Thyroid gland (tissue), 4 donors: ENCODE data around the gene LARGE1. TPM values are rescaled to one million over a fixed set of nuclear protein-coding genes. Genes with fewer than 3 reads are reported as not detected.

Experiments
- DNase-seq, 2 donors: peaks; one replicate each; pipeline ENCODE4 v3.0.0-alpha.2; 2019
- H3K27ac ChIP-seq, 3 donors: fragments of 200-600 bp; sonication (generic); 1 replicate in 2 of 3; 2 replicates in 1 of 3; pipeline ENCODE4 v1.5.1; 2016 to 2019; ENCODE audit warnings: mild to moderate bottlenecking in 1 of 3, moderate library complexity in 1 of 3
- H3K27me3 ChIP-seq: fragments of 200-600 bp; sonication (generic); one replicate; pipeline ENCODE4 v1.5.1; 2019
- H3K36me3 ChIP-seq, 2 donors: fragments of 200-600 bp; sonication (generic); one replicate each; pipeline ENCODE4 v1.5.1; 2016 to 2019
- H3K4me1 ChIP-seq, 2 donors: fragments of 200-600 bp; sonication (generic); one replicate each; pipeline ENCODE4 v1.5.1; 2017 to 2019
- H3K4me3 ChIP-seq, 3 donors: fragments of 200-600 bp; sonication (generic); replicated peaks in 1 of 3; 1 replicate in 2 of 3; 2 replicates in 1 of 3; pipeline ENCODE4 v1.5.1; 2016; ENCODE audit warnings: mild to moderate bottlenecking in 1 of 3
- H3K9me3 ChIP-seq: fragments of 200-600 bp; sonication (generic); one replicate; pipeline ENCODE4 v1.5.1; 2017
- POLR2A ChIP-seq, 2 donors: fragments of 450-650 bp; IDR thresholded peaks; one replicate each; pipeline ENCODE4 v1.6.1; 2017; ENCODE audit warnings: antibody characterized with exemption in 2 of 2, mild to moderate bottlenecking in 2 of 2, moderate library complexity in 1 of 2
- WGBS, 2 donors: methylation state at CpG; one replicate each; pipeline ENCODE4 v1.1.5; 2017; 5-methylcytosine and 5-hydroxymethylcytosine counted together
- intact Hi-C: fragments of 100-400 bp; cut with DNase I; formaldehyde crosslinking; loops from one replicate; pipeline ENCODE4 v1.15.1; 2023
- total RNA-seq, 4 donors: library from RNA; depleted of rRNA; stranded (reverse); fragments of >200 nt; gene quantifications; one replicate each; pipeline ENCODE4 v1.2.3, GENCODE V29; 2016
- TF ChIP-seq, protein P1 (sequence below), 6 experiments: fragments of 200-600 bp in 3 of 6; fragments of 450-650 bp in 3 of 6; sonication (generic) in 3 of 6; IDR thresholded peaks; one replicate each; pipeline ENCODE4 v1.5.1; 2016 to 2019; ENCODE audit warnings: antibody characterized with exemption in 6 of 6, mild to moderate bottlenecking in 2 of 6, inconsistent platforms in 1 of 6, moderate library complexity in 1 of 6

The LARGE1 gene
- total RNA-seq, 4 donors from 2014 or later = 13.6 to 16.3 (median 15.1) TPM

GRCh38 chr22:33315117-33315516, 605.2 kb downstream of the LARGE1 start:
- H3K36me3 ChIP-seq = no peaks in the 10 kb centered on the region
- intact Hi-C loops = no loop called here
- TF ChIP-seq, protein P1, sequence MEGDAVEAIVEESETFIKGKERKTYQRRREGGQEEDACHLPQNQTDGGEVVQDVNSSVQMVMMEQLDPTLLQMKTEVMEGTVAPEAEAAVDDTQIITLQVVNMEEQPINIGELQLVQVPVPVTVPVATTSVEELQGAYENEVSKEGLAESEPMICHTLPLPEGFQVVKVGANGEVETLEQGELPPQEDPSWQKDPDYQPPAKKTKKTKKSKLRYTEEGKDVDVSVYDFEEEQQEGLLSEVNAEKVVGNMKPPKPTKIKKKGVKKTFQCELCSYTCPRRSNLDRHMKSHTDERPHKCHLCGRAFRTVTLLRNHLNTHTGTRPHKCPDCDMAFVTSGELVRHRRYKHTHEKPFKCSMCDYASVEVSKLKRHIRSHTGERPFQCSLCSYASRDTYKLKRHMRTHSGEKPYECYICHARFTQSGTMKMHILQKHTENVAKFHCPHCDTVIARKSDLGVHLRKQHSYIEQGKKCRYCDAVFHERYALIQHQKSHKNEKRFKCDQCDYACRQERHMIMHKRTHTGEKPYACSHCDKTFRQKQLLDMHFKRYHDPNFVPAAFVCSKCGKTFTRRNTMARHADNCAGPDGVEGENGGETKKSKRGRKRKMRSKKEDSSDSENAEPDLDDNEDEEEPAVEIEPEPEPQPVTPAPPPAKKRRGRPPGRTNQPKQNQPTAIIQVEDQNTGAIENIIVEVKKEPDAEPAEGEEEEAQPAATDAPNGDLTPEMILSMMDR (IDR thresholded peaks at IDR 0.05) = no peak
- no peak for TF ChIP-seq POLR2A (IDR thresholded peaks at IDR 0.05)
- H3K4me3 ChIP-seq = no peak overlapping the region
- H3K9me3 ChIP-seq = no peaks in the 10 kb centered on the region
- no peaks in the 10 kb centered on the region for H3K27me3 ChIP-seq
- no peak overlapping the region for H3K27ac ChIP-seq
- no peak for DNase-seq
- no peaks in the 10 kb centered on the region for H3K4me1 ChIP-seq
- WGBS, 2 donors = 89 to 94% methylated on average over 11 of the region's 11 CpGs

- no peaks in the 10 kb centered on the region for H3K9me3 ChIP-seq
- no peaks in the 10 kb centered on the region for H3K27me3 ChIP-seq
- intact Hi-C loops = no loop called here
- H3K4me3 ChIP-seq = no peak overlapping the region
- H3K36me3 ChIP-seq = no peaks in the 10 kb centered on the region
- WGBS, 2 donors = 77 to 85% methylated on average over 5 of the region's 5 CpGs
- no peak for DNase-seq
- no peak overlapping the region for H3K27ac ChIP-seq
- no peak for TF ChIP-seq POLR2A (IDR thresholded peaks at IDR 0.05)
- TF ChIP-seq, protein P1 (IDR thresholded peaks at IDR 0.05) = no peak
- H3K4me1 ChIP-seq = no peaks in the 10 kb centered on the region
Measured at GRCh38 chr22:33314316-33314715, 606.0 kb downstream of the LARGE1 start.

GRCh38 chr22:33303099-33303498, 617.2 kb downstream of the LARGE1 start:
- H3K36me3 ChIP-seq = no peaks in the 10 kb centered on the region
- peaks cover 13 to 14% of the 10 kb centered on the region in 2 donors for H3K4me1 ChIP-seq
- no peak overlapping the region for H3K27ac ChIP-seq
- H3K9me3 ChIP-seq = no peaks in the 10 kb centered on the region
- TF ChIP-seq POLR2A (IDR thresholded peaks at IDR 0.05) = no peak
- TF ChIP-seq, protein P1 (IDR thresholded peaks at IDR 0.05) = no peak
- DNase-seq = no peak
- H3K4me3 ChIP-seq = no peak overlapping the region
- WGBS, 2 donors = 73 to 81% methylated on average over 9 of the region's 9 CpGs
- H3K27me3 ChIP-seq = no peaks in the 10 kb centered on the region
- intact Hi-C loops = loop anchor here (5.0 kb wide), 1 partner anchor 274 kb away; no protein-coding TSS in a partner anchor

DNA sequence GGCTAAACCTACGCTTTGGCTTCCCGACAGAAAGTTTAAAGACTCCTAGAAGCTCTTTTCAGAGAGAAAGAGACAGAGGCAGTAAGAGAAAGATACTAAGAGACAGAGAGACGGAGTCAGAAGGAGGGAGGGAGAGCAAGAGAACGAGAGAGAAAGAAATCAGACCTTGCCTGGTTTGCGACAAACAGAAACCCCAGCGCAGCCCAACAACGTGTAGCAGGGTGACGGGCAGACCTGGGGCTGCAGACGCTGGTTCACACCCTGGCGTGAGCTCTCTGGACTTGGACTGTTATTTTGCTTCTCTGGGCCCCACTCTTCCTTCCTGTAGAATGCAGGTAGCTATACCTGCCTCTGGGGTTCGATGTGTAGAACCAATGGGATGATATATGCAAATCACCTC, 617.7 kb downstream of the LARGE1 start:
- no peaks in the 10 kb centered on the region for H3K36me3 ChIP-seq
- H3K27ac ChIP-seq = no peak overlapping the region
- H3K27me3 ChIP-seq = no peaks in the 10 kb centered on the region
- no peaks in the 10 kb centered on the region for H3K9me3 ChIP-seq
- intact Hi-C loops = loop anchor here (5.0 kb wide), 1 partner anchor 275 kb away; no protein-coding TSS in a partner anchor
- H3K4me1 ChIP-seq = peaks cover 13 to 14% of the 10 kb centered on the region in 2 donors
- H3K4me3 ChIP-seq = no peak overlapping the region
- TF ChIP-seq, protein P1 (IDR thresholded peaks at IDR 0.05) = no peak
- no peak for TF ChIP-seq POLR2A (IDR thresholded peaks at IDR 0.05)
- 78 to 80% methylated on average over 11 of the region's 11 CpGs for WGBS, 2 donors
- DNase-seq = no peak

DNA sequence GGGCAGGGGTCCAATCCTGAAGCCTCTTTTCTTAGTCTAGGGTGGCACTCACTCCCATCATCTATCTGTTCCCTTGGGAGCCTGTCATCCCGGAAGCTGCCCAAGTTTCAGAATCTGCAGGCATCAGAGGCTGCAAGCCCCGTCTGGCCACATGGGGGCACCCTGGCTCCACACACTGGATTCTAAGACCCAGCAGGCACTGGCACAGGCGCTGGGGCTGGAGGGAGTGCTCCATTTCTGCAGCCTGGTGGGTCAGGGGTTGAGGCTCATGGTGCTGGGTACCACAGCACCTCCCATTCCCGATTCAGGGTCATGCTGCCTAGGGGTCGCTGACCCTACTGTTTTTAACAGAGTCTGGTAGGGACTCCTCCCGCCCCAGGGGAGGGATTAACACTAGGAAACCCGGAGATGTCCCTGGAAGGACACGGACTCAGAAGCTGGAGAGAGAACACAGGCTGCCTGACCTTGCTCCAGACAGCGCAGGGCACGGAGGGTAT, 618.2 kb downstream of the LARGE1 start:
- H3K4me1 ChIP-seq = peaks cover 13 to 14% of the 10 kb centered on the region in 2 donors
- no peaks in the 10 kb centered on the region for H3K36me3 ChIP-seq
- no peak overlapping the region for H3K4me3 ChIP-seq
- TF ChIP-seq, protein P1 (IDR thresholded peaks at IDR 0.05) = peak; percentile 72 to 96 (median 86)
- TF ChIP-seq POLR2A (IDR thresholded peaks at IDR 0.05) = no peak
- peak; percentile 74 to 78 for DNase-seq
- H3K27ac ChIP-seq = no peak overlapping the region
- no peaks in the 10 kb centered on the region for H3K9me3 ChIP-seq
- no peaks in the 10 kb centered on the region for H3K27me3 ChIP-seq
- intact Hi-C loops = loop anchor here (5.0 kb wide), 1 partner anchor 275 kb away; no protein-coding TSS in a partner anchor
- 23 to 30% methylated on average over 7 to 10 of the region's 10 CpGs for WGBS, 2 donors
